Lower leg skin (tissue), 4 donors: ENCODE results near the gene ADAMTS1. TPM values are rescaled to one million over a fixed set of nuclear protein-coding genes. Genes with fewer than 3 reads are reported as not detected.

Experiments
- DNase-seq, 2 donors: peaks; one replicate each; pipeline ENCODE4 v3.0.0-alpha.2; 2019; ENCODE audit warnings: low spot score in 2 of 2
- H3K4me3 ChIP-seq: fragments of 200-600 bp; sonication (generic); 2 replicates; pipeline ENCODE4 v1.5.1; 2017; ENCODE audit warnings: mild to moderate bottlenecking, low read depth; ENCODE audit not compliant: poor library complexity, severe bottlenecking
- POLR2A ChIP-seq, 2 donors: fragments of 450-650 bp; IDR thresholded peaks; one replicate each; pipeline ENCODE4 v1.6.1; 2016 to 2017; ENCODE audit warnings: antibody characterized with exemption in 2 of 2, mild to moderate bottlenecking in 1 of 2, moderate library complexity in 1 of 2
- WGBS, 2 donors: methylation state at CpG; one replicate each; pipeline ENCODE4 v1.1.5; 2018; 5-methylcytosine and 5-hydroxymethylcytosine counted together
- intact Hi-C: fragments of 100-400 bp; cut with DNase I; formaldehyde crosslinking; loops from one replicate; pipeline ENCODE4 v1.15.0; 2023; ENCODE audit warnings: low total_unique reads
- total RNA-seq, 4 donors: library from RNA; depleted of rRNA; stranded (reverse); fragments of >200 nt; gene quantifications; one replicate each; pipeline ENCODE4 v1.1.0, GENCODE V29; 2016
- TF ChIP-seq, protein P1 (sequence below), 3 donors: fragments of 450-650 bp; IDR thresholded peaks; one replicate each; pipeline ENCODE4 v1.5.1; 2016; ENCODE audit warnings: antibody characterized with exemption in 3 of 3, mild to moderate bottlenecking in 3 of 3, moderate library complexity in 2 of 3

Gene ADAMTS1
- total RNA-seq, 4 donors from 2014 or later: 19.4 to 53.2 (median 24.0) TPM

DNA sequence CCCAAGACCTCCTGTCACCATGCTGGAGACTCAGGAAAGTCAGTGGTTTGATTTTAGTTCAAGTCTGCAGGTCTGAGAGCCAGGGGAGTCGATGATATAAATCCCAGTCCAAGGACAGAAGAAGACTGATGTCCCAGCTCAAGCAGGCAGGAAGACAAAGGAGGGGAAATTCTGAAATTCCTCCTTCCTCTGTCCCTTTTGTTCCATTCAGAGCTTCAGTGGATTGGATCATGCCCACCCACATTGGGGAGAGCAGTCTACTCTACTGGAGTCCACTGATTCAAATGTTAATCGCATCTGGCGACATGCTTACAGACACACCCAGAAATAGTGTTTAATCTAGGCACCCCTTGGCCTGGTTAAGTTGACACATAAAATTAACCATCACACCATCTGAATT is 7.2 kb upstream of the ADAMTS1 start:
- WGBS, 2 donors: 88 to 92% methylated on average over 3 of the region's 3 CpGs

DNA sequence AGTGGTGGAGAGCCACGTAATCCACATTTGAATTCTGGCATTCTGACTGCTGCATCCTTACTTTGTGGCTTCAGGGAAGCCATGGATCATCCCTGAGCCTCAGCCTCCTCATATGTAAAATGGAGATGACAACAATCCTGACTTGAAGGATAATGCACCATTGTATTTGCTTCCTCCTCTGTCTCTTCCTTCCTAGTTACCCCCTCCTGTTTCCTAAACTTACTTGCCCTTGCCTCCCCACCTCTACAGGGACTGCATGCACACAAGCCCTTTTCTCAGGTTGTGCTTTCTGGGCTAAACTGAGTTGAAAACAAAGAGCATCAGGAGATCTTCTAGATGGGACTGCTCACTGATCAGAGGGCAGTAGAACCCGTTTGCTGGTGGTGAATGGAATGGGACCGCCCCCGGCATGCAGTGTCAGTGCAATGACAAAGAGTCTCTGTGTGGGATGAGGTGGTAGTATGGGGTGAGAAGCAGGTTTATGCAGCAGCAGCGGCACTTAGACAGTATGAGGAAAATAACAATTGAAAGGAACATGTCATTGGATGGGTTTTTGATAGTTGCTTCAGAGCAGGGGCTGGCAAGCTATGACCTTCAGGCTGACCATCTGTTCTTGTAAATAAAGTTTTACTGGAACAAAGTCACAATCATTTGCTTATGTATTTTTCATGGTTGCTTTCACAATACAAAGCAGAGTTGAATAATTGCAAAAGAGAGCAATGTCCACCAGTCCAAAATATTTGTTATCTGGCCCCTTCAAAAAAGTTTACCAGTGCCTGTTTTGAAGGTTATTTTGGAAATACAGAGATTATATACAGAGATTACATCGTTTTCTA is 6.1 kb upstream of the ADAMTS1 start:
- 75 to 76% methylated on average over 6 of the region's 6 CpGs for WGBS, 2 donors
- DNase-seq: no peak
- TF ChIP-seq POLR2A (IDR thresholded peaks at IDR 0.05): no peak
- TF ChIP-seq, protein P1, sequence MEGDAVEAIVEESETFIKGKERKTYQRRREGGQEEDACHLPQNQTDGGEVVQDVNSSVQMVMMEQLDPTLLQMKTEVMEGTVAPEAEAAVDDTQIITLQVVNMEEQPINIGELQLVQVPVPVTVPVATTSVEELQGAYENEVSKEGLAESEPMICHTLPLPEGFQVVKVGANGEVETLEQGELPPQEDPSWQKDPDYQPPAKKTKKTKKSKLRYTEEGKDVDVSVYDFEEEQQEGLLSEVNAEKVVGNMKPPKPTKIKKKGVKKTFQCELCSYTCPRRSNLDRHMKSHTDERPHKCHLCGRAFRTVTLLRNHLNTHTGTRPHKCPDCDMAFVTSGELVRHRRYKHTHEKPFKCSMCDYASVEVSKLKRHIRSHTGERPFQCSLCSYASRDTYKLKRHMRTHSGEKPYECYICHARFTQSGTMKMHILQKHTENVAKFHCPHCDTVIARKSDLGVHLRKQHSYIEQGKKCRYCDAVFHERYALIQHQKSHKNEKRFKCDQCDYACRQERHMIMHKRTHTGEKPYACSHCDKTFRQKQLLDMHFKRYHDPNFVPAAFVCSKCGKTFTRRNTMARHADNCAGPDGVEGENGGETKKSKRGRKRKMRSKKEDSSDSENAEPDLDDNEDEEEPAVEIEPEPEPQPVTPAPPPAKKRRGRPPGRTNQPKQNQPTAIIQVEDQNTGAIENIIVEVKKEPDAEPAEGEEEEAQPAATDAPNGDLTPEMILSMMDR (IDR thresholded peaks at IDR 0.05): no peak
- intact Hi-C loops: loop anchor here (5.0 kb wide), 2 partner anchors 711 to 846 kb away; no protein-coding TSS in a partner anchor
- H3K4me3 ChIP-seq: no peak overlapping the region

More for the DNA sequence above, 7.2 kb upstream of the ADAMTS1 start:
- DNase-seq: no peak
- intact Hi-C loops: loop anchor here (5.0 kb wide), 2 partner anchors 710 to 845 kb away; no protein-coding TSS in a partner anchor
- TF ChIP-seq, protein P1 (IDR thresholded peaks at IDR 0.05): no peak
- TF ChIP-seq POLR2A (IDR thresholded peaks at IDR 0.05): no peak
- no peak overlapping the region for H3K4me3 ChIP-seq

DNA sequence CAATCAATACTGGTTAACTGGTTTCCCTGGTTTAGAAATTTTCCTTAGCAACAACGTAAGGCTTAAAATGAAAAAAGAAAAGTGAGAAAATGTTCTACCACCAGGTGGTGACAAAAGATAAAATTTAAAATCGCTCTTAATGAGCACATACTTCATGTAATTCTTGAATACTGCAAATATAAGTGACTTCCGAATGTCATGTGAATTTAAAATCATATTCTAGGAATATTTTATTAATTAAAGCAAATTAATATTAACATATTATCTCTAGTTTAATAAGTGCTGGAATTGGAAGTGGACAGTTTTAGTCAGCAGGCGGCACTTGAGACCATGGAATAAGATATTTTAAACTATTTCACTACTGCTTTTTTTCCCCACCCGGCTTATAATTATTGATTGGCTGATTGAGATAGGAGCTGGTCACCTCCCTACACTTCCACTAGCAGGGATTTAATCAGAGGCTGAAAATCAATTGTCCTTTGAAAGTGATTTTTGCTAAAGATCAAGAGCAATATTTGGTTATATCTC is 5.0 kb upstream of the ADAMTS1 start:
- 13 to 15% methylated on average over 5 of the region's 5 CpGs for WGBS, 2 donors
- no peak for DNase-seq
- TF ChIP-seq, protein P1 (IDR thresholded peaks at IDR 0.05): peak in 1 of 3 donors; percentile 76
- no peak for TF ChIP-seq POLR2A (IDR thresholded peaks at IDR 0.05)
- no peak overlapping the region for H3K4me3 ChIP-seq
- intact Hi-C loops: loop anchor here (5.0 kb wide), 2 partner anchors 712 to 847 kb away; no protein-coding TSS in a partner anchor

DNA sequence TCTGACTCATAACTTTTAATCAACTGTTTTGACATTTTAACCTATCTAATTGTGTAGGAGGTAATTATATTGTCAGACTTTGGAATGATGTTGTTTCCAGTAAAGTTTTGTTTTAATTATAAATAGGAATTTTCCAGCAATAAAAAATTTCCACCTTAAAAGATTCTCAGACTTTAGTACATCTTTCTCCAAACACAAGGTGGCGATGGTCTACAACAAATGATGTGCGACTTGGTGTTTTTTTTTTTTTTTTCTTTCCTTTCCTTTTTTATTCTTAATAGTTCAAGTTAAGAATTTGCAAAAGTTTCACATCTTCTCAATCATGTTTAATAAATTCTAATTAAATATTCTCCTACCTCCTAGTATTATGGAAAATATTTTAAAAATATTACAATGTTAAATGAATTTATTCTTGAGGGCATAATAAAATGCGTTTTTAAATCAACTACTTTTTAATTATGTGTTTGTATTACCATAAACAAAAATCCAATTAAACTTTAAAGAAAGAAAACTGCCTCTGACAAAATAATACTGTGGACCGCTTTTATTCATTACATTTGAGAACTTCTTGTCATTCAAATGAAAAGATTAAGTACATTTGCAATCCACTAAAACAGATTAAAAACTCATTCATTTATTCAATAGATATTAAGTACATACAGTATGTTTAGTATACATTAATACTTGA is 4.4 kb upstream of the ADAMTS1 start:
- no peak for TF ChIP-seq POLR2A (IDR thresholded peaks at IDR 0.05)
- TF ChIP-seq, protein P1 (IDR thresholded peaks at IDR 0.05): no peak
- no peak overlapping the region for H3K4me3 ChIP-seq
- intact Hi-C loops: loop anchor here (5.0 kb wide), 2 partner anchors 713 to 848 kb away; no protein-coding TSS in a partner anchor
- DNase-seq: no peak
- WGBS, 2 donors: 8 to 11% methylated on average over 4 of the region's 4 CpGs

DNA sequence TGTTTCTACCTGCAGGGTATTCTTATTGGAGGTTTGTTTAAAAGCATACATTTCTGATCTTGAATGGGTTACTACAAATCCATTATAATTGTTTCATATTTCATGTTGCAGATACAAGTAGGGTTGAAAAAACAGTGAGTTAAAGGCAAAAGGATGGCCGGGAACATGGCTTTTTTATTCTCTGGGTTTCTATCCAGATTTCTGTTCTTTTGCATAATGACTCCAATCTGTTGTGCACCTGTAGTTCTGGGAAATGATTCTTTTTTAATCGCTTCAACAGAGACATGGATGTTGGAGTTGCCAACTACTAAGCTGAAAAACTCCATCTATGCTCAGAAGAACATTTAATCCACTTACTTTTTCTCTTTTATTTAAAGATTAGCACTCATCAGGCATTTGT is 2.7 kb upstream of the ADAMTS1 start:
- TF ChIP-seq POLR2A (IDR thresholded peaks at IDR 0.05): no peak
- TF ChIP-seq, protein P1 (IDR thresholded peaks at IDR 0.05): no peak
- no peak for DNase-seq
- intact Hi-C loops: no loop called here
- H3K4me3 ChIP-seq: no peak overlapping the region
- WGBS, 2 donors: 50 to 53% methylated on average over 2 of the region's 2 CpGs
